Adrenal gland (tissue), 5 donors: Measurements from ENCODE around the gene PXYLP1.

Source experiments
- POLR2A ChIP-seq, 2 donors: fragments of 450-650 bp; IDR thresholded peaks; one replicate each; pipeline ENCODE4 v1.6.1; 2017; ENCODE audit warnings: antibody characterized with exemption in 2 of 2, mild to moderate bottlenecking in 2 of 2, moderate library complexity in 1 of 2
- TF ChIP-seq, protein P1 (sequence below), 6 experiments: fragments of 450-650 bp in 4 of 6; fragments of 200-600 bp in 2 of 6; sonication (generic) in 1 of 6; IDR thresholded peaks; 1 replicate in 5 of 6; 2 replicates in 1 of 6; pipeline versions ENCODE4 v1.5.1 to v1.8.0; 2016 to 2021; ENCODE audit warnings: antibody characterized with exemption in 6 of 6, mild to moderate bottlenecking in 2 of 6, moderate library complexity in 1 of 6
- donor health status: DM: no; HTN: no; CAD: no.

DNA sequence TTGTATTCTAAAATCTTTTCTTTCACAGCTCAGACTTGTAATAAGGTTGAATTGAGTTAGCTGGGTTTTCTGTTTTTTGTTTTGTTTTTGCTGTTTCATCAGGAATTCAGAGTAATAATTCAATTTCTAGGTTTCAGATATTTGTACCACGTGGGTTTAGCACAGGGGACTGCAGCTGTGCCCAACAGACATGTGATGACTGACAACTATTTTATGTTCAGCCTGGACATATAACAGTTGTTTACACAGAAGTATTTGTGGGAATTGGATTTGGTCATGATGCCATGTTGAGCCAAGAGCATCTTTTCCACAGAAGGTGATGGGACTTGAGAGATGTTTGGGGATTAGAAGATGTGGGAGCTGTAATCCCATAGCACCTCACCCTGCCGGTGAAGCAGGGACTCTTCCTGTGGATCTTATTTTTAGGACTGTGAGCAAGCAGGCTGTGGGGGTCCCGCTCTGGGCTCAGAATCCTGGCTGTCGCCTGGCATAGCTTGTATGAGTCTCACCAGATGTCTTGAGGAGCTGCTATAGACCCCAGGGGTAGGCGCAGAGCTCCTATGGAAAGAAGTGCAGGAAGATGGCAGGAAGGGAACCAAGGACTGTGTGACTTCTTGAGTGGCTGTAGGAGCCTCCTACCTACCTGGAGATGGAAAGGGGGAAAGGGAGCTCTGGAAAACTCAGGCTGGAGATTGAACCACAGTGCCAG is 23.7 kb downstream of the PXYLP1 start:
- TF ChIP-seq, protein P1, sequence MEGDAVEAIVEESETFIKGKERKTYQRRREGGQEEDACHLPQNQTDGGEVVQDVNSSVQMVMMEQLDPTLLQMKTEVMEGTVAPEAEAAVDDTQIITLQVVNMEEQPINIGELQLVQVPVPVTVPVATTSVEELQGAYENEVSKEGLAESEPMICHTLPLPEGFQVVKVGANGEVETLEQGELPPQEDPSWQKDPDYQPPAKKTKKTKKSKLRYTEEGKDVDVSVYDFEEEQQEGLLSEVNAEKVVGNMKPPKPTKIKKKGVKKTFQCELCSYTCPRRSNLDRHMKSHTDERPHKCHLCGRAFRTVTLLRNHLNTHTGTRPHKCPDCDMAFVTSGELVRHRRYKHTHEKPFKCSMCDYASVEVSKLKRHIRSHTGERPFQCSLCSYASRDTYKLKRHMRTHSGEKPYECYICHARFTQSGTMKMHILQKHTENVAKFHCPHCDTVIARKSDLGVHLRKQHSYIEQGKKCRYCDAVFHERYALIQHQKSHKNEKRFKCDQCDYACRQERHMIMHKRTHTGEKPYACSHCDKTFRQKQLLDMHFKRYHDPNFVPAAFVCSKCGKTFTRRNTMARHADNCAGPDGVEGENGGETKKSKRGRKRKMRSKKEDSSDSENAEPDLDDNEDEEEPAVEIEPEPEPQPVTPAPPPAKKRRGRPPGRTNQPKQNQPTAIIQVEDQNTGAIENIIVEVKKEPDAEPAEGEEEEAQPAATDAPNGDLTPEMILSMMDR (IDR thresholded peaks at IDR 0.05): no peak
- no peak for TF ChIP-seq POLR2A (IDR thresholded peaks at IDR 0.05)
